ACC112 (cell line): ENCODE results near the gene PDILT.
"Not testable (repeated sequence)": the region's sequence is repeated elsewhere in the genome, so short reads cannot be mapped to it uniquely, and the experiment has no call there.

Experiments
- H2AFZ ChIP-seq: fragments of 200-600 bp; sonication (generic); one replicate; pipeline ENCODE4 v1.6.0; 2017; ENCODE audit warnings: antibody characterized with exemption, low read length; ENCODE audit not compliant: unreplicated experiment
- H3K27ac ChIP-seq: fragments of 200-600 bp; sonication (generic); 2 replicates; pipeline ENCODE4 v1.5.1; 2014; ENCODE audit warnings: low read depth, mild to moderate bottlenecking, antibody characterized with exemption, low read length, moderate library complexity
- H3K27me3 ChIP-seq: fragments of 200-600 bp; sonication (generic); 2 replicates; pipeline ENCODE4 v1.6.1; 2014; ENCODE audit warnings: mild to moderate bottlenecking, antibody characterized with exemption, low read length, moderate library complexity, mixed read lengths; ENCODE audit not compliant: insufficient read depth
- H3K36me3 ChIP-seq: fragments of 200-600 bp; sonication (generic); 2 replicates; pipeline ENCODE4 v1.6.1; 2016; ENCODE audit warnings: mild to moderate bottlenecking, antibody characterized with exemption, low read length, moderate library complexity, mixed read lengths; ENCODE audit not compliant: insufficient read depth
- H3K4me1 ChIP-seq: fragments of 200-600 bp; sonication (generic); one replicate; pipeline ENCODE4 v1.6.1; 2016; ENCODE audit warnings: low read length, mixed read lengths; ENCODE audit not compliant: insufficient read depth, unreplicated experiment, control insufficient read depth
- H3K4me3 ChIP-seq: fragments of 200-600 bp; sonication (generic); 2 replicates; pipeline ENCODE4 v1.5.1; 2014; ENCODE audit warnings: mild to moderate bottlenecking, low read depth, low read length
- H3K79me2 ChIP-seq: fragments of 200-600 bp; sonication (generic); one replicate; pipeline ENCODE4 v1.6.0; 2016; ENCODE audit warnings: low read length; ENCODE audit not compliant: control insufficient read depth, unreplicated experiment, insufficient read depth

PDILT gene, protein sequence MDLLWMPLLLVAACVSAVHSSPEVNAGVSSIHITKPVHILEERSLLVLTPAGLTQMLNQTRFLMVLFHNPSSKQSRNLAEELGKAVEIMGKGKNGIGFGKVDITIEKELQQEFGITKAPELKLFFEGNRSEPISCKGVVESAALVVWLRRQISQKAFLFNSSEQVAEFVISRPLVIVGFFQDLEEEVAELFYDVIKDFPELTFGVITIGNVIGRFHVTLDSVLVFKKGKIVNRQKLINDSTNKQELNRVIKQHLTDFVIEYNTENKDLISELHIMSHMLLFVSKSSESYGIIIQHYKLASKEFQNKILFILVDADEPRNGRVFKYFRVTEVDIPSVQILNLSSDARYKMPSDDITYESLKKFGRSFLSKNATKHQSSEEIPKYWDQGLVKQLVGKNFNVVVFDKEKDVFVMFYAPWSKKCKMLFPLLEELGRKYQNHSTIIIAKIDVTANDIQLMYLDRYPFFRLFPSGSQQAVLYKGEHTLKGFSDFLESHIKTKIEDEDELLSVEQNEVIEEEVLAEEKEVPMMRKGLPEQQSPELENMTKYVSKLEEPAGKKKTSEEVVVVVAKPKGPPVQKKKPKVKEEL

DNA sequence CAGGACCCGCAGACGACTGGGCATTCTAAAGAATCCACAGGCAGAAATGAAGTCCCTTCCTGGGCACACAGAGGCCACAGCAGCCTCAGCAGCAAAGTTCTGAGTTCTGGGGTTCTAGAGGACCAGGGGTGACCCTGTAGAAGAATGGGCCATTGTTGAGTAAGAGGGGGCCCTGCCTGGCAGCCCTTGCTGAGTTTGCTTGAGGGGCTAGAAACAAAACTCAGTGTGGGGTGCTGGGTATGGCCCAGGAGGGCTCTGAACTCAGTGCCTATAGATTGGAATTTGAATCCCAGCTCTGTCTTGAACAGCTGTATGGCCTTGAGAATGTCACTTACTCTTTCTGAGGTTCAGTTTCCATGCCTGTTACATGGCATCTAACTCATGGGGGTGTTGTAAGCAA is at the start of gene PDILT:
PDILT (minus strand) TSS at position 101 of the 400 bp plus-strand sequence. CDS start 5,437 bp downstream, outside the sequence.
- H2AFZ ChIP-seq = no peak within 1 kb of the TSS
- H3K27ac ChIP-seq = no peak within 1 kb of the TSS
- H3K4me1 ChIP-seq = no peaks in the 10 kb centered on the region
- no peaks in the 10 kb centered on the region for H3K27me3 ChIP-seq
- H3K79me2 ChIP-seq = no peaks in the 10 kb centered on the region
- no peak within 1 kb of the TSS for H3K4me3 ChIP-seq
- no peaks in the 10 kb centered on the region for H3K36me3 ChIP-seq

DNA sequence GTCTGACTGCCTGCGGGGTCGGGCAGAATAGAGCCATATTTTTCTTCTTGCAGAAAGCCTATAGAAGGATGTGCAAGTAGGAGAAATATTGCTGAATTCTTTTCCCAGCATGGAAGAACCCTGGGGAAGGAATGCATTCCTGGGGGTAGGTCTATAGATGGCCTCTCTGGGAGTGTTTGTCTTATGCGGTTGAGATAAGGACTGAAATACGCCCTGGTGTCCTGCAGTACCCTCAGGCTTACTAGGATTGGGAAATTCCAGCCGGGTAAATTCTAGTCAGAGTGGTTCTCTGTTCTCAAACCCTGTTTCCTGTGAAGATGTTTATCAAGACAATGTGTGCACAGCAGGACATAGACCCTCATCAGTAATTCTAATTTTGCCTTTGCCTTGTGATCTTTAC is 49.1 kb upstream of the PDILT start:
- not testable (repeated sequence) for H3K27me3 ChIP-seq, H3K4me3 ChIP-seq, H2AFZ ChIP-seq, H3K4me1 ChIP-seq, H3K36me3 ChIP-seq, H3K27ac ChIP-seq, H3K79me2 ChIP-seq

DNA sequence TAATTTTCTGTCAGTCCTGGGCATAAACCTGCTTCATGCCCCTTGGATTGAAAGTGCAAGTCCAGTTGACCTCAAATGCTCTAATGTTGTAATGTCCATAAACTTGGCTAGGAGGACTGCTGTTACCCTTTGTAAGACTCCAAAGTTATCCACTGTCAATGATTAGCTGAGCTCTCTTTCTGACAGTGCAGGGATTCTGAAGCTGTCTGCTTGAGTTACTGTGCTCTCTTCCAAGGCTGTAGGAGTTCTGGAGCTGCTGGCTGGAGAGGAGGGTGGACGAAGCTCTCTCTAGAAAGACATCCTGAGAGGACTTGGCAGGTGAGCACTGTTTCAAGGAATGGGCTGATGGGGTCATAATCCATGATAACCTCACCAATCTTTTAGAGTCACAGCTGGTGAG is 46.8 kb upstream of the PDILT start, which contains the start of gene ACSM2A:
ACSM2A (plus strand) TSS at position 158 of the 400 bp plus-strand sequence. CDS start 8,594 bp downstream, outside the sequence.
- not testable (repeated sequence) for H3K27ac ChIP-seq, H3K36me3 ChIP-seq, H3K4me1 ChIP-seq, H3K27me3 ChIP-seq, H2AFZ ChIP-seq, H3K79me2 ChIP-seq, H3K4me3 ChIP-seq

DNA sequence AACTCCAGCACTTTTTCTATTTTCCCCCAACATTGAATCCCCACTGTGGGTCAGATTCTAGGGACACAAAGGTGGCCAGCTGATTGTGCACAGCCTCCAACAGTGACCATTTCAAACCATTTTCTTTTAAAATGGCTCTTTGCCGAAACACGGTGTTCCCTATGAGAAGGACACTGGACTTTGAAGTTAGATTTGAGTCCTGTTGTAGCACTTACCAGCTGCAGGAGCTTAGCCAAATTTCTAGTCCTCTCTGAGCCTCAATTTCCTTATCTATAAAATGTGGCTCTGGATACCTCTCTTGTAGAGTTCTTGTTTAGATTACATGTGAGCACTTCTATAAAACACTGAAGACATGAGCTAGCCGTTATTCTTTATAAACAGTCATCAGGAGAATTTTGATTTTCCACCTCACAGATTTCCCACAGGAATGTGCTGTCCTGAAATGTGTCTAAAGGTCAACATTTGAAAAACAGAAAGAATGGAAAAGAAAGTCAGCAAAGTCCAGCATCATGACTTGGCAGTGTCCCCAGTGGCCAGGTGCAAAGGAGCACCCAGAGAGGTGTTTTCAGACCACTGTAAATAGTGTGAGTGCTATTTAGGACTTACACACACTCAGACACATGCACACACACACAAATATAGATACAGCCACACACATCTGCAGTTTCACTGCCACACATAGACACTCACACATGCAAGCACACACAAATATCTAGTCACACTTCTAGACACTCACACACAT is 42.3 kb upstream of the PDILT start:
- H3K36me3 ChIP-seq, H3K27me3 ChIP-seq, H3K79me2 ChIP-seq, H3K27ac ChIP-seq, H2AFZ ChIP-seq, H3K4me3 ChIP-seq, H3K4me1 ChIP-seq: not testable (repeated sequence)

DNA sequence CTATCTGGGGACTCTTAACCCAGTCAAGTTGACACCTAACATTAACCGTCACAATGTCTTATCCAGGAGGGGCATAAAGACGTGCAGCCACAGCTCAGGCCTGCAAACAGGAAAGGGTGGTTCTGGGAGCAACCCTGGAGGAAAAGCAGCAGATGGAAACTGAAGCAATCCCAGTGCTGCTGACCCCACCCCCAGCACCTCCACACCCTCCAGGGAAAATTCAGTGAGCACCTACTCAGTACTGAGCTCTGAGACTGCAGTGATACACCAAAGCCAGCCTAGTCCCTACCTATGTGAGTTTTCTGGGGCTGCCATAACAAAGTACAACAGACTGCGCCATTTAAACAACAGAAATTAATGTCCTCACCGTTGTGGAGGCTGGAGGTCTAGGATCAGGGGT is 37.3 kb upstream of the PDILT start:
- H3K79me2 ChIP-seq, H3K27me3 ChIP-seq, H3K4me1 ChIP-seq, H3K27ac ChIP-seq, H3K4me3 ChIP-seq, H3K36me3 ChIP-seq, H2AFZ ChIP-seq: not testable (repeated sequence)

DNA sequence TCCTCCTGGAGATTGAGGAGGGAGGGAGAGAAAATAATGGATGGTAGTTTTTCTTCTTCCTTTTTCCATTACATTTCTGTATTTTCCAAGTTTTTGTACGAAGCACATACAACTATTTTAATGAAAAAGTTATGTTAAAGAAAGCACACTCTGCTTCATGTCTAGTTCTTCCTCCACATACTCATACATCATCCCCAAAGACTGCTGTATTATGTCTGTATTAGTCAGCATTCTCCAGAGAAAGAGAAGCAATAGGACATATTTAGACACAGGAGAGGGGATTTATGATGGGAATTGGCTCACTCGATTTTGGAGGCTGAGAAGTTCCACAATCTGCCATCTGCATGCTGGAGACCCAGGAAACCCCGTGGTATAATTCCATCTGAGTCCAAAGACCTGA is 36.7 kb upstream of the PDILT start:
- Histone ChIP-seq H3K4me1 (no peaks in the 10 kb centered on the region), H3K4me3 (no peak overlapping the region), H3K27ac (no peak overlapping the region), H3K36me3 (no peaks in the 10 kb centered on the region), H3K79me2 (no peaks in the 10 kb centered on the region), H2AFZ (no peak overlapping the region), H3K27me3 (no peaks in the 10 kb centered on the region)

DNA sequence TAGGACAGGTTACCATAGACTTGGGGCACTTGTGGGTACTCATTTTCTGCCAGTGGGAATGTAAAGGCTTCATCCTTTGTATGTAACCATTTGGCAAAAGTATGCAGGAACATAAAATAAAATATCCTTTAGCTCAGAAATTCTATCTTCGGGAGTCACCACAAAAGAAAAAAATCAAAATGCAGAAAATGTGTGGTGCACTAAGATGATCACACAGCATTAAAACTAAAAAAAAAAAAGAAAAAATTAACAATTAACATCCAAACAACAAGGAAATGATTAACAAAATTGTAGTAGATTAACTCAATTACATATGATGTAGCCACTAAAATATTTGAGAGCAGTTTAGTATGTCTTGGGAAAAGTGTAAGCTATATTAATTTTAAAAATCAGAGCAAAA is 36.2 kb upstream of the PDILT start:
- not testable (repeated sequence) for H3K4me1 ChIP-seq, H3K36me3 ChIP-seq, H2AFZ ChIP-seq, H3K79me2 ChIP-seq, H3K4me3 ChIP-seq, H3K27me3 ChIP-seq, H3K27ac ChIP-seq

DNA sequence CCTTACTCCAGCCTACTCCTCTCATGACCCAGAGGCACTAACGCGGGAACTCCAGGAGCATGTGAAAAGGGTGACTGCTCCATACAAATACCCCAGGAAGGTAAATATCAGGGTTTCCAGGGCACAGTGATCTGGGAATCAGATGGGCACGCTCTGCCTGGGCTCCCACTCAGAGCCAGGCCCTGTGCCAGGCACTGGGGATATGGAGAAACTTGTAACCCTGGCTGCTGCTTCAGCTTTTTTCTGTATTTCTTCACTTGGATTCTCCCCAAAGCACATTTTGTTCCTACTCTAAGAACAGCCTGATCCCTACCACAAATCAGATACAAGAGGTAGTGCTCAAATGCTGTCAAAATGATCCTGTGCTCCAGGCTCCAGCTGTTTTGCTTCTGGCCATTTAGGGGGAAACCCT is 35.3 kb upstream of the PDILT start:
- H3K4me1 ChIP-seq, H3K79me2 ChIP-seq, H3K27ac ChIP-seq, H3K27me3 ChIP-seq, H2AFZ ChIP-seq, H3K4me3 ChIP-seq, H3K36me3 ChIP-seq: not testable (repeated sequence)

DNA sequence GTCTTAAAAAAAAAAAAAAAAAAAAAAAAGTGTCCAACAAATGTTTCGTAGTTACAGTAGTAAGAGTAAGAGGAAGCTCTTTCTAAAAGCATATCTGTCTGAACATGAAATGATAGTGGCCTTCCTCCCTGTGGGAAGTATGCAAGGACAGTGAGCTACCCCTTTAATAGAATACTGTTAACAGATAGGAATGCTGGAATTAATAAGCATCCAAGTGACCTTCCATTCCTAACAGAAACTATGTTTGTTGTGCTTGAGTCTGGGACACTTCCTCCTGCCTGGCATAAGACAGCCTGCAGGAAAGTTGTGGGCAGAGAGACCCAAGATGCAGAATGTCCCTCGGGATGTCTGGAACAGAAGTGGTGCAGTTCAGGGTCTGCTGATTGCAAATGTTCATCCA is 34.4 kb upstream of the PDILT start:
- H3K36me3 ChIP-seq, H2AFZ ChIP-seq, H3K27me3 ChIP-seq, H3K4me3 ChIP-seq, H3K27ac ChIP-seq, H3K4me1 ChIP-seq, H3K79me2 ChIP-seq: not testable (repeated sequence)

DNA sequence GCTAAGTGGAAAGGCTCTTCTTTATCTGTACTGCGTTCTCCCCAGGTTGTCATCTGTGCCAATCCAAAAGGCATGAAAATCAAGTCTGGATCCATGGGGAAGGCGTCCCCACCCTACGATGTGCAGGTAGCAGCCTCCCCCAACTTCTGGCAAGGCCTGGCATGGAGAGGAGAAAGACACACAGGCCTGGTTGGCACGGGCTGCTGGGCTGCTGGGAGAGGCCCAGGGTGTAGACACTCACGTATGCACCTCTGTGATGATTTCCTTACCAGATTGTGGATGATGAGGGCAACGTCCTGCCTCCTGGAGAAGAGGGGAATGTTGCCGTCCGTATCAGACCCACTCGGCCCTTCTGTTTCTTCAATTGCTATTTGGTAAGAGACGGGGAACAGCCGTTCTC is 26.4 kb upstream of the PDILT start:
- H3K4me1 ChIP-seq = no peaks in the 10 kb centered on the region
- no peak overlapping the region for H3K27ac ChIP-seq
- H3K27me3 ChIP-seq = no peaks in the 10 kb centered on the region
- no peaks in the 10 kb centered on the region for H3K79me2 ChIP-seq
- H3K36me3 ChIP-seq = no peaks in the 10 kb centered on the region
- H3K4me3 ChIP-seq = no peak overlapping the region
- no peak overlapping the region for H2AFZ ChIP-seq

DNA sequence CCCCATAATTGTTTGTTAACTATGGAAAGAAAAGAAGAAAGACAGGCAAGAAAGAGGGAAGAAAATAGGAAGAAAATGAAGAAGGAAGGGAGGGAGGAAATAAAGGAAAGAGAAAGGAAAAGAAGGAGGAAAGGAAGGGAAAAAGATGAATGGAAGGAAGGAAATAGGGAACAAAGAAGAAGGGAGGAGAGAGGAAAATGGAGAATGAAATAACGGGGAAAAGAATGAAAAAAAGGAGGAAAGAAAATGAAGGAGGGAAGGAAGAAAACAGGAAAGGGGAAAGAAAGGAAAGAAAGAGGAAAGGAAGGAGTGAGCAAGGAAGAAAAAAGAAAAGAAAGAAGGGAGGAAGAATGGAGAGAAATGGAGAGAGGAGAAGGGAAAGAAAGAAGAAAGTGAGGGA is 25.9 kb upstream of the PDILT start:
- H3K4me1 ChIP-seq, H3K4me3 ChIP-seq: not testable (repeated sequence)

More for the DNA sequence above, 25.9 kb upstream of the PDILT start:
- not testable (repeated sequence) for H3K36me3 ChIP-seq, H3K79me2 ChIP-seq, H3K27ac ChIP-seq, H3K27me3 ChIP-seq, H2AFZ ChIP-seq
